Neural cell (in vitro differentiated cells): ENCODE measurements around the gene UNC5A.

ENCODE experiments used
- CTCF ChIP-seq: fragments of 450-650 bp; IDR thresholded peaks from 2 replicates; pipeline ENCODE4 v1.5.1; 2014; ENCODE audit warnings: antibody characterized with exemption, mild to moderate bottlenecking, moderate library complexity; ENCODE audit not compliant: poor library complexity, severe bottlenecking
- EP300 ChIP-seq: fragments of 450-650 bp; conservative IDR thresholded peaks from 2 replicates; pipeline ENCODE4 v1.6.1; 2014; ENCODE audit warnings: antibody characterized with exemption, mild to moderate bottlenecking, moderate library complexity; ENCODE audit not compliant: poor library complexity, severe bottlenecking
- EZH2 ChIP-seq: fragments of 200-600, 300-800 bp; shearing (Covaris generic), sonication (generic); IDR thresholded peaks from 2 replicates; pipeline ENCODE4 v1.6.1; 2014; ENCODE audit warnings: antibody characterized with exemption, low read length, borderline replicate concordance, mild to moderate bottlenecking; ENCODE audit not compliant: insufficient read depth, poor library complexity, severe bottlenecking
- MXI1 ChIP-seq: fragments of 450-650 bp; conservative IDR thresholded peaks from 2 replicates; pipeline ENCODE4 v1.6.1; 2014; ENCODE audit warnings: antibody characterized with exemption, mild to moderate bottlenecking; ENCODE audit not compliant: poor library complexity, severe bottlenecking
- POLR2AphosphoS5 ChIP-seq: IDR thresholded peaks from 2 replicates; pipeline ENCODE4 v1.6.1; 2012
- REST ChIP-seq: IDR thresholded peaks from 2 replicates; pipeline ENCODE4 v1.6.1; 2012; ENCODE audit warnings: borderline replicate concordance
- SMC3 ChIP-seq: fragments of 450-650 bp; conservative IDR thresholded peaks from 2 replicates; pipeline ENCODE4 v1.6.1; 2014; ENCODE audit warnings: antibody characterized with exemption, mild to moderate bottlenecking, moderate library complexity; ENCODE audit not compliant: poor library complexity
- TAF1 ChIP-seq: IDR thresholded peaks from 2 replicates; pipeline ENCODE4 v1.6.1; 2012; ENCODE audit warnings: low read depth

GRCh38 chr5:176785184-176786145, 24.9 kb upstream of the UNC5A start:
- TF ChIP-seq REST (no peak), POLR2AphosphoS5 (no peak), SMC3 (no peak), CTCF (no peak), EP300 (no peak), EZH2 (no peak), TAF1 (no peak), MXI1 (no peak)
